ENCODE data around the gene WDR41.

Gene WDR41

GRCh38 chr5:77444356-77444755, 47.8 kb downstream of the WDR41 start:
- TF ChIP-seq, protein P1, sequence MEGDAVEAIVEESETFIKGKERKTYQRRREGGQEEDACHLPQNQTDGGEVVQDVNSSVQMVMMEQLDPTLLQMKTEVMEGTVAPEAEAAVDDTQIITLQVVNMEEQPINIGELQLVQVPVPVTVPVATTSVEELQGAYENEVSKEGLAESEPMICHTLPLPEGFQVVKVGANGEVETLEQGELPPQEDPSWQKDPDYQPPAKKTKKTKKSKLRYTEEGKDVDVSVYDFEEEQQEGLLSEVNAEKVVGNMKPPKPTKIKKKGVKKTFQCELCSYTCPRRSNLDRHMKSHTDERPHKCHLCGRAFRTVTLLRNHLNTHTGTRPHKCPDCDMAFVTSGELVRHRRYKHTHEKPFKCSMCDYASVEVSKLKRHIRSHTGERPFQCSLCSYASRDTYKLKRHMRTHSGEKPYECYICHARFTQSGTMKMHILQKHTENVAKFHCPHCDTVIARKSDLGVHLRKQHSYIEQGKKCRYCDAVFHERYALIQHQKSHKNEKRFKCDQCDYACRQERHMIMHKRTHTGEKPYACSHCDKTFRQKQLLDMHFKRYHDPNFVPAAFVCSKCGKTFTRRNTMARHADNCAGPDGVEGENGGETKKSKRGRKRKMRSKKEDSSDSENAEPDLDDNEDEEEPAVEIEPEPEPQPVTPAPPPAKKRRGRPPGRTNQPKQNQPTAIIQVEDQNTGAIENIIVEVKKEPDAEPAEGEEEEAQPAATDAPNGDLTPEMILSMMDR (IDR thresholded peaks at IDR 0.05; ENCODE audit: low read depth, low read length, missing control alignments): no peak
- H3K4me3 ChIP-seq (ENCODE audit: low read depth, low read length): no peak overlapping the region
- DNase-seq (ENCODE audit: low read depth): no peak

DNA sequence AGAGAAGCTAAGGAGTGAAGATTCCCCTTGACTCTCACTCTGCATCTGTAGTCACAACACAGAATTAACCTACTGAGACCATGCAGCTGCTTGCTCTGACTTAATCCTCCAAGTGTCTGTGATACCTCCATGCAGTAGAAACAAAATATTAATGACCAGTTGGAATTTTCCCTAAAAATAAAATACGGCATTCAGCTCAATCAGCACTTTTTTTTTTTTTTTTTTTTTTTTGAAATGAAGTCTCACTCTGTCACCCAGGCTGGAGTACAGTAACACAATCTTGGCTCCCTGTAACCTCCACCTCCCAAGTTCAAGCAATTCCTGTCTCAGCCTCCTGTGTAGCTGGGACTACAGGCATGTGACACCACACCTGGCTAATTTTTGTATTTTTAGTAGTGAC, 48.4 kb downstream of the WDR41 start:
- TF ChIP-seq, protein P1 (IDR thresholded peaks at IDR 0.05; ENCODE audit: low read depth, low read length, missing control alignments): no peak
- no peak overlapping the region for H3K4me3 ChIP-seq (ENCODE audit: low read depth, low read length)
- no peak for DNase-seq (ENCODE audit: low read depth)

- TF ChIP-seq, protein P1 (IDR thresholded peaks at IDR 0.05; ENCODE audit: low read depth, low read length, missing control alignments): no peak
- H3K4me3 ChIP-seq (ENCODE audit: low read depth, low read length): no peak overlapping the region
- no peak for DNase-seq (ENCODE audit: low read depth)
Observed at GRCh38 chr5:77438071-77438470, 54.0 kb downstream of the WDR41 start.

DNA sequence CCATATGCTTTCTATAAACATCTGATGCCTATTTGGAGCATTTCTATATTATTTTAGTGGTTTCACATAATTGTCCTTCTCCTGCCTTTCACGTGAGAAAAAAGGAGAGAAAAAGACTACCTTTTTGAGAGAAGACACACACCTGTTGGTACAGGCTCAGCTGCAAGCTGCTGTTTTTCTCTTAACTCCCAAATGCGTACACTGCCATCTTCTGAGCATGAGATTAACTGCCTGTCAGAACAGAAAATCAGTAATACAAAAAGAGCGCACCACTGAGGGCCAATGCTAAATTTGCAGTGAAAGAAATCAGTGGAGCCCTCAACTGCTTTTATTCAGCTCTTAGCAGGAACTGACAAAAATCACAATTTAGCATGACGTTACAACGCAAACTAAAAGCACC, 54.9 kb downstream of the WDR41 start:
- DNase-seq (ENCODE audit: low read depth): no peak
- no peak overlapping the region for H3K4me3 ChIP-seq (ENCODE audit: low read depth, low read length)
- TF ChIP-seq, protein P1 (IDR thresholded peaks at IDR 0.05; ENCODE audit: low read depth, low read length, missing control alignments): no peak

- no peak overlapping the region for H3K4me3 ChIP-seq (ENCODE audit: low read depth, low read length)
- DNase-seq (ENCODE audit: low read depth): no peak
- TF ChIP-seq, protein P1 (IDR thresholded peaks at IDR 0.05; ENCODE audit: low read depth, low read length, missing control alignments): no peak
Observed at GRCh38 chr5:77431719-77432118, 60.4 kb downstream of the WDR41 start.

GRCh38 chr5:77431286-77431685, 60.8 kb downstream of the WDR41 start:
- H3K4me3 ChIP-seq (ENCODE audit: low read depth, low read length): no peak overlapping the region
- no peak for DNase-seq (ENCODE audit: low read depth)
- TF ChIP-seq, protein P1 (IDR thresholded peaks at IDR 0.05; ENCODE audit: low read depth, low read length, missing control alignments): no peak

- H3K4me3 ChIP-seq (ENCODE audit: low read depth, low read length): no peak overlapping the region
- no peak for DNase-seq (ENCODE audit: low read depth)
- TF ChIP-seq, protein P1 (IDR thresholded peaks at IDR 0.05; ENCODE audit: low read depth, low read length, missing control alignments): no peak
Observed at GRCh38 chr5:77430726-77431125, 61.4 kb downstream of the WDR41 start.
